ENCODE results near the gene TNFRSF1B.

Gene TNFRSF1B

GRCh38 chr1:12245116-12245515, 78.3 kb downstream of the TNFRSF1B start:
- DNase-seq (ENCODE audit: low spot score), result no peak
- in situ Hi-C loops (cut with MboI; ENCODE audit: low pct_unique_long_range_greater_than_20kb, low sequenced_read_pairs, unreplicated experiment), result no loop called here

GRCh38 chr1:12245733-12246132, 78.9 kb downstream of the TNFRSF1B start:
- no peak for DNase-seq (ENCODE audit: low spot score)
- no peak for TF ChIP-seq CTCF (IDR thresholded peaks at IDR 0.05; ENCODE audit: extremely low read depth, insufficient read depth, missing control alignments)
- in situ Hi-C loops (cut with MboI; ENCODE audit: low pct_unique_long_range_greater_than_20kb, low sequenced_read_pairs, unreplicated experiment), result no loop called here

More at GRCh38 chr1:12245116-12245515, 78.3 kb downstream of the TNFRSF1B start:
- TF ChIP-seq CTCF (IDR thresholded peaks at IDR 0.05; ENCODE audit: extremely low read depth, insufficient read depth, missing control alignments), result no peak

GRCh38 chr1:12246584-12246983, 79.8 kb downstream of the TNFRSF1B start:
- DNase-seq (ENCODE audit: low spot score), result no peak
- in situ Hi-C loops (cut with MboI; ENCODE audit: low pct_unique_long_range_greater_than_20kb, low sequenced_read_pairs, unreplicated experiment), result no loop called here
- no peak for TF ChIP-seq CTCF (IDR thresholded peaks at IDR 0.05; ENCODE audit: extremely low read depth, insufficient read depth, missing control alignments)

GRCh38 chr1:12249181-12249580, 82.4 kb downstream of the TNFRSF1B start:
- DNase-seq (ENCODE audit: low spot score), result no peak
- in situ Hi-C loops (cut with MboI; ENCODE audit: low pct_unique_long_range_greater_than_20kb, low sequenced_read_pairs, unreplicated experiment), result no loop called here
- TF ChIP-seq CTCF (IDR thresholded peaks at IDR 0.05; ENCODE audit: extremely low read depth, insufficient read depth, missing control alignments), result no peak

- no peak for TF ChIP-seq CTCF (IDR thresholded peaks at IDR 0.05; ENCODE audit: extremely low read depth, insufficient read depth, missing control alignments)
- in situ Hi-C loops (cut with MboI; ENCODE audit: low pct_unique_long_range_greater_than_20kb, low sequenced_read_pairs, unreplicated experiment), result no loop called here
These were observed 83.0 kb downstream of the TNFRSF1B start for GRCh38 chr1:12249748-12250147.

GRCh38 chr1:12251442-12251841, 84.7 kb downstream of the TNFRSF1B start:
- in situ Hi-C loops (cut with MboI; ENCODE audit: low pct_unique_long_range_greater_than_20kb, low sequenced_read_pairs, unreplicated experiment), result no loop called here
- DNase-seq (ENCODE audit: low spot score), result no peak
- TF ChIP-seq CTCF (IDR thresholded peaks at IDR 0.05; ENCODE audit: extremely low read depth, insufficient read depth, missing control alignments), result no peak

More at GRCh38 chr1:12249748-12250147, 83.0 kb downstream of the TNFRSF1B start:
- no peak for DNase-seq (ENCODE audit: low spot score)

- TF ChIP-seq CTCF (IDR thresholded peaks at IDR 0.05; ENCODE audit: extremely low read depth, insufficient read depth, missing control alignments), result no peak
- in situ Hi-C loops (cut with MboI; ENCODE audit: low pct_unique_long_range_greater_than_20kb, low sequenced_read_pairs, unreplicated experiment), result no loop called here
- DNase-seq (ENCODE audit: low spot score), result no peak
These were observed 89.1 kb downstream of the TNFRSF1B start for GRCh38 chr1:12255913-12256312.

Measured in GM13977 (cell line).